A549 (cell line): ENCODE results near the gene RCOR3.

Source experiments
- JUN ChIP-seq, 2 experiments: fragments of >200 bp; sonication (Bioruptor Twin); formaldehyde crosslinking; IDR thresholded peaks; 2 replicates in 1 of 2; 3 replicates in 1 of 2; pipeline ENCODE4 v1.6.1; 2016 to 2017
- TFCP2L1 ChIP-seq: fragments of 250-450 bp; sonication (Bioruptor Pico); IDR thresholded peaks from 2 replicates; pipeline ENCODE4 v1.5.0; 2021; ENCODE audit warnings: mild to moderate bottlenecking
- TF ChIP-seq, protein P1 (sequence below): fragments of >200 bp; sonication (Bioruptor Twin); formaldehyde crosslinking; IDR thresholded peaks from 3 replicates; pipeline ENCODE4 v1.5.1; 2016

DNA sequence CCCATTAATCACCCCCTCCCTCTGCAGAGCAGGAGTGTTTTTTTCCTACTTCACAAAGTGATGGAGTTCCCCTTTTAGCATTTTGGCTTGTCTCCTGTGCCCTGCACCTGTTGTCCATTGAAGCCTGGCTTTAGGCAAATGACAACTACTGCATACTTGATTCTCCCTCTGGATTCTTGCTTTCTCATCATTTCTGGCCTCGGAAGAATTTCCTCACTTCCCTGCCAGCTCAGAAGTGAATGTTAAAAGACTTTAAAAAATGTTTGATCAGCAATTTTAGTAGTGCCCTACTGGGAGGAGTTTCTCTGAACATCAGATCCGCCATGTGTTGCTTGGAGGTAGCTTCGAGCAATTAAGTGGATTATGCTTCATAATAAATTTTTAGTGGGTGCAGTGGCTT, 28.1 kb downstream of the RCOR3 start:
- TF ChIP-seq JUN (IDR thresholded peaks at IDR 0.05): no peak
- TF ChIP-seq, protein P1, sequence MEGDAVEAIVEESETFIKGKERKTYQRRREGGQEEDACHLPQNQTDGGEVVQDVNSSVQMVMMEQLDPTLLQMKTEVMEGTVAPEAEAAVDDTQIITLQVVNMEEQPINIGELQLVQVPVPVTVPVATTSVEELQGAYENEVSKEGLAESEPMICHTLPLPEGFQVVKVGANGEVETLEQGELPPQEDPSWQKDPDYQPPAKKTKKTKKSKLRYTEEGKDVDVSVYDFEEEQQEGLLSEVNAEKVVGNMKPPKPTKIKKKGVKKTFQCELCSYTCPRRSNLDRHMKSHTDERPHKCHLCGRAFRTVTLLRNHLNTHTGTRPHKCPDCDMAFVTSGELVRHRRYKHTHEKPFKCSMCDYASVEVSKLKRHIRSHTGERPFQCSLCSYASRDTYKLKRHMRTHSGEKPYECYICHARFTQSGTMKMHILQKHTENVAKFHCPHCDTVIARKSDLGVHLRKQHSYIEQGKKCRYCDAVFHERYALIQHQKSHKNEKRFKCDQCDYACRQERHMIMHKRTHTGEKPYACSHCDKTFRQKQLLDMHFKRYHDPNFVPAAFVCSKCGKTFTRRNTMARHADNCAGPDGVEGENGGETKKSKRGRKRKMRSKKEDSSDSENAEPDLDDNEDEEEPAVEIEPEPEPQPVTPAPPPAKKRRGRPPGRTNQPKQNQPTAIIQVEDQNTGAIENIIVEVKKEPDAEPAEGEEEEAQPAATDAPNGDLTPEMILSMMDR: no peak
- no peak for TF ChIP-seq TFCP2L1 (CRISPR knock-in tag)
